ENCODE measurements around the gene LSM7.

DNA sequence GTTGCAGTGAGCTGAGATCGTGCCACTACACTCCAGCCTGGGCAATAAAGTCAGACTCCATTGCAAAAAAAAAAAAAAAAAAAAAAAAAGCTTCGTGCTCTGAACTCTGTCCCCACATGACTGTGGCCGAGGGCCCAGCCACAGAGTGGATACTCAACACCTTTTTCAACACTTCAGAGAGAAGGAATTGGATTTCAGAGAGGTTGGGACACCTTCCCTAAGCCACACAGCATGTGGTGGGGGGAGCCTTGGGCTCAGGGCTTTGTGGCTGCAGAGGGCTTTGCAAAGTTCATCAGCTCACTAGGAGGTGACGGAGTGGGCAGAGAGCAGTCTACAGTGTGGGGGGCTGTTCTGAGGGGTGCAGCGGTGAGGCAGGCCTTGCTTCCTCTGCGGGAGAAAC is 9.5 kb downstream of the LSM7 start:
- TF ChIP-seq POLR2A (IDR thresholded peaks at IDR 0.05) = no peak
- TF ChIP-seq, protein P1, sequence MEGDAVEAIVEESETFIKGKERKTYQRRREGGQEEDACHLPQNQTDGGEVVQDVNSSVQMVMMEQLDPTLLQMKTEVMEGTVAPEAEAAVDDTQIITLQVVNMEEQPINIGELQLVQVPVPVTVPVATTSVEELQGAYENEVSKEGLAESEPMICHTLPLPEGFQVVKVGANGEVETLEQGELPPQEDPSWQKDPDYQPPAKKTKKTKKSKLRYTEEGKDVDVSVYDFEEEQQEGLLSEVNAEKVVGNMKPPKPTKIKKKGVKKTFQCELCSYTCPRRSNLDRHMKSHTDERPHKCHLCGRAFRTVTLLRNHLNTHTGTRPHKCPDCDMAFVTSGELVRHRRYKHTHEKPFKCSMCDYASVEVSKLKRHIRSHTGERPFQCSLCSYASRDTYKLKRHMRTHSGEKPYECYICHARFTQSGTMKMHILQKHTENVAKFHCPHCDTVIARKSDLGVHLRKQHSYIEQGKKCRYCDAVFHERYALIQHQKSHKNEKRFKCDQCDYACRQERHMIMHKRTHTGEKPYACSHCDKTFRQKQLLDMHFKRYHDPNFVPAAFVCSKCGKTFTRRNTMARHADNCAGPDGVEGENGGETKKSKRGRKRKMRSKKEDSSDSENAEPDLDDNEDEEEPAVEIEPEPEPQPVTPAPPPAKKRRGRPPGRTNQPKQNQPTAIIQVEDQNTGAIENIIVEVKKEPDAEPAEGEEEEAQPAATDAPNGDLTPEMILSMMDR (IDR thresholded peaks at IDR 0.05) = no peak

Measured in uterus (tissue), 2 donors.